ENCODE measurements around the gene CELF2. TPM values are rescaled to one million over a fixed set of nuclear protein-coding genes. Genes with fewer than 3 reads are reported as not detected.

CELF2 gene
- total RNA-seq, 1 donor, result 201 TPM

- DNase-seq (ENCODE audit: low read depth in 2 of 3, low spot score in 2 of 3), result no peak
Observed at GRCh38 chr10:11093771-11094736, 76.4 kb downstream of the CELF2 start.

GRCh38 chr10:11095374-11095801 is 77.7 kb downstream of the CELF2 start:
- DNase-seq (ENCODE audit: low read depth in 2 of 3, low spot score in 2 of 3), result no peak

GRCh38 chr10:11096422-11096821 is 78.8 kb downstream of the CELF2 start:
- DNase-seq (ENCODE audit: low read depth in 2 of 3, low spot score in 2 of 3), result no peak

GRCh38 chr10:11097686-11098085 is 80.0 kb downstream of the CELF2 start:
- no peak for DNase-seq (ENCODE audit: low read depth in 2 of 3, low spot score in 2 of 3)

GRCh38 chr10:11098666-11099065 is 81.0 kb downstream of the CELF2 start:
- DNase-seq (ENCODE audit: low read depth in 2 of 3, low spot score in 2 of 3), result no peak

- peak in 1 of 3 donors; percentile 38 for DNase-seq (ENCODE audit: low read depth in 2 of 3, low spot score in 2 of 3)
Observed at GRCh38 chr10:11104772-11105675, 87.4 kb downstream of the CELF2 start.

GRCh38 chr10:11105676-11106004 is 88.0 kb downstream of the CELF2 start:
- DNase-seq (ENCODE audit: low read depth in 2 of 3, low spot score in 2 of 3), result no peak

- no peak for DNase-seq (ENCODE audit: low read depth in 2 of 3, low spot score in 2 of 3)
Observed at GRCh38 chr10:11106621-11107374, 89.1 kb downstream of the CELF2 start.

- no peak for DNase-seq (ENCODE audit: low read depth in 2 of 3, low spot score in 2 of 3)
Observed at GRCh38 chr10:11107948-11108347, 90.3 kb downstream of the CELF2 start.

- no peak for DNase-seq (ENCODE audit: low read depth in 2 of 3, low spot score in 2 of 3)
Observed at GRCh38 chr10:11108356-11108755, 90.7 kb downstream of the CELF2 start.

- no peak for DNase-seq (ENCODE audit: low read depth in 2 of 3, low spot score in 2 of 3)
Observed at GRCh38 chr10:11109590-11109989, 91.9 kb downstream of the CELF2 start.

GRCh38 chr10:11110539-11110938 is 92.9 kb downstream of the CELF2 start:
- no peak for DNase-seq (ENCODE audit: low read depth in 2 of 3, low spot score in 2 of 3)

GRCh38 chr10:11111490-11111889 is 93.8 kb downstream of the CELF2 start:
- DNase-seq (ENCODE audit: low read depth in 2 of 3, low spot score in 2 of 3), result no peak

GRCh38 chr10:11112718-11113117 is 95.0 kb downstream of the CELF2 start:
- DNase-seq (ENCODE audit: low read depth in 2 of 3, low spot score in 2 of 3), result no peak

- peak in 2 of 3 donors; percentile 55 to 76 for DNase-seq (ENCODE audit: low read depth in 2 of 3, low spot score in 2 of 3)
Observed at GRCh38 chr10:11113156-11113555, 95.5 kb downstream of the CELF2 start.

- DNase-seq (ENCODE audit: low read depth in 2 of 3, low spot score in 2 of 3), result peak in 1 of 3 donors; percentile 12
Observed at GRCh38 chr10:11114269-11114668, 96.6 kb downstream of the CELF2 start.

GRCh38 chr10:11115337-11115736 is 97.7 kb downstream of the CELF2 start:
- no peak for DNase-seq (ENCODE audit: low read depth in 2 of 3, low spot score in 2 of 3)

- peak in 1 of 3 donors; percentile 50 for DNase-seq (ENCODE audit: low read depth in 2 of 3, low spot score in 2 of 3)
Observed at GRCh38 chr10:11116361-11116760, 98.7 kb downstream of the CELF2 start.

GRCh38 chr10:11116817-11117216 is 99.1 kb downstream of the CELF2 start:
- no peak for DNase-seq (ENCODE audit: low read depth in 2 of 3, low spot score in 2 of 3)

- DNase-seq (ENCODE audit: low read depth in 2 of 3, low spot score in 2 of 3), result no peak
Observed at GRCh38 chr10:11118686-11119085, 101.0 kb downstream of the CELF2 start.

GRCh38 chr10:11119843-11120242 is 102.2 kb downstream of the CELF2 start:
- no peak for DNase-seq (ENCODE audit: low read depth in 2 of 3, low spot score in 2 of 3)

Measured in hematopoietic multipotent progenitor cell (in vitro differentiated cells).